Endodermal cell (in vitro differentiated cells): ENCODE data around the gene SDHB. TPM values are rescaled to one million over a fixed set of nuclear protein-coding genes. Genes with fewer than 3 reads are reported as not detected.

ENCODE experiments used
- DNase-seq: peaks from one replicate; pipeline ENCODE4 v3.0.0-alpha.2; 2017
- H3K27ac ChIP-seq: 2 replicates; pipeline ENCODE4 v1.5.1; 2013; ENCODE audit warnings: mild to moderate bottlenecking, low read depth, low read length, moderate library complexity
- H3K27me3 ChIP-seq: 2 replicates; pipeline ENCODE4 v1.6.1; 2013; ENCODE audit warnings: mild to moderate bottlenecking, low read length, moderate library complexity; ENCODE audit not compliant: insufficient read depth, control insufficient read depth, poor library complexity, severe bottlenecking
- H3K36me3 ChIP-seq: 2 replicates; pipeline ENCODE4 v1.7.0; 2013; ENCODE audit warnings: mild to moderate bottlenecking, low read length, moderate library complexity; ENCODE audit not compliant: control insufficient read depth, insufficient read depth
- H3K4me1 ChIP-seq: one replicate; pipeline ENCODE4 v1.7.0; 2013; ENCODE audit warnings: low read length; ENCODE audit not compliant: control insufficient read depth, insufficient read depth
- H3K4me3 ChIP-seq: 2 replicates; pipeline ENCODE4 v1.5.1; 2013; ENCODE audit warnings: mild to moderate bottlenecking, low read length, moderate library complexity
- H3K9ac ChIP-seq: 2 replicates; pipeline ENCODE4 v1.6.1; 2013; ENCODE audit warnings: mild to moderate bottlenecking, low read length, moderate library complexity; ENCODE audit not compliant: poor library complexity, severe bottlenecking; ENCODE audit errors: extremely low read depth
- H3K9me3 ChIP-seq: 2 replicates; pipeline ENCODE4 v1.6.1; 2013; ENCODE audit warnings: mild to moderate bottlenecking, low read length, moderate library complexity; ENCODE audit not compliant: control insufficient read depth
- H3K27ac Mint-ChIP-seq: 2 replicates; pipeline ENCODE4 v1.8.0; 2020; ENCODE audit warnings: mixed read lengths
- H3K27me3 Mint-ChIP-seq: 2 replicates; pipeline ENCODE4 v1.8.0; 2021; ENCODE audit warnings: mild to moderate bottlenecking, mixed read lengths; ENCODE audit not compliant: insufficient read depth
- H3K36me3 Mint-ChIP-seq: 2 replicates; pipeline ENCODE4 v1.8.0; 2020; ENCODE audit warnings: low read depth, mixed read lengths
- H3K4me1 Mint-ChIP-seq: 2 replicates; pipeline ENCODE4 v1.8.0; 2020; ENCODE audit warnings: mixed read lengths
- H3K4me3 Mint-ChIP-seq: 2 replicates; pipeline ENCODE4 v1.8.0; 2020; ENCODE audit warnings: mild to moderate bottlenecking, moderate library complexity, mixed read lengths
- H3K9me3 Mint-ChIP-seq: 2 replicates; pipeline ENCODE4 v1.8.0; 2020; ENCODE audit warnings: mild to moderate bottlenecking, mixed read lengths
- CTCF ChIP-seq: fragments of 200-600 bp; sonication (generic); conservative IDR thresholded peaks from 2 replicates; pipeline ENCODE4 v1.5.0; 2021; ENCODE audit warnings: antibody characterized with exemption, mild to moderate bottlenecking
- WGBS, 2 experiments: methylation state at CpG; one replicate each; pipeline versions ENCODE4 v1.1.5 to v1.1.7; 2013; ENCODE audit warnings: missing lambda C conversion rate in 2 of 2, mixed read lengths in 1 of 2; ENCODE audit not compliant: insufficient coverage in 1 of 2, insufficient read length in 1 of 2; 5-methylcytosine and 5-hydroxymethylcytosine counted together
- total RNA-seq, 2 donors: library from RNA; stranded (reverse); fragmentation: NEBNext Ultra II Directional in 1 of 2; extraction: Animal tissue kit (Norgen Biotek cat#: 25700) in 1 of 2; gene quantifications; 2 replicates in 1 of 2; 3 replicates in 1 of 2; pipeline ENCODE4 v1.2.1, GENCODE V29; 2021

The SDHB gene
- total RNA-seq, 2 donors from 2014 or later, result 68.5 to 75.2 TPM

GRCh38 chr1:16971341-16972188 lies 82.3 kb downstream of the SDHB start:
- Histone ChIP-seq H3K27ac (peak overlapping the region; percentile 63), H3K27me3 (no peaks in the 10 kb centered on the region), H3K9ac (no peak overlapping the region), H3K4me1 (no peaks in the 10 kb centered on the region), H3K36me3 (peaks cover 28% of the 10 kb centered on the region), H3K9me3 (no peaks in the 10 kb centered on the region), H3K4me3 (no peak overlapping the region)
- Mint-ChIP-seq H3K36me3 (peaks cover 39% of the 10 kb centered on the region), H3K4me3 (no peak overlapping the region), H3K9me3 (no peaks in the 10 kb centered on the region), H3K27ac (no peak overlapping the region), H3K4me1 (peaks cover 4% of the 10 kb centered on the region), H3K27me3 (no peaks in the 10 kb centered on the region)
- DNase-seq, result peak; percentile 83
- WGBS, 2 experiments, result 86 to 92% methylated on average over 14 to 28 of the region's 28 CpGs
- no peak for TF ChIP-seq CTCF

- Histone ChIP-seq H3K4me1 (no peaks in the 10 kb centered on the region), H3K9me3 (no peaks in the 10 kb centered on the region), H3K27ac (peak overlapping the region; percentile 53), H3K4me3 (no peak overlapping the region), H3K36me3 (peaks cover 19% of the 10 kb centered on the region), H3K27me3 (no peaks in the 10 kb centered on the region), H3K9ac (no peak overlapping the region)
- no peak for DNase-seq
- Mint-ChIP-seq H3K4me3 (no peak overlapping the region), H3K27me3 (no peaks in the 10 kb centered on the region), H3K27ac (no peak overlapping the region), H3K36me3 (peaks cover 45% of the 10 kb centered on the region), H3K4me1 (peaks cover 4% of the 10 kb centered on the region), H3K9me3 (no peaks in the 10 kb centered on the region)
- TF ChIP-seq CTCF, result no peak
- 94 to 96% methylated on average over 24 to 28 of the region's 28 CpGs for WGBS, 2 experiments
Measured at GRCh38 chr1:16970132-16970910, 83.5 kb downstream of the SDHB start.

GRCh38 chr1:16969651-16970050 lies 84.2 kb downstream of the SDHB start:
- no peak overlapping the region for H3K4me3 ChIP-seq
- 91 to 98% methylated on average over 7 to 12 of the region's 12 CpGs for WGBS, 2 experiments
- H3K36me3 Mint-ChIP-seq, result peaks cover 46% of the 10 kb centered on the region
- no peaks in the 10 kb centered on the region for H3K4me1 ChIP-seq
- H3K27ac ChIP-seq, result peak overlapping the region; percentile 32
- DNase-seq, result no peak
- no peaks in the 10 kb centered on the region for H3K27me3 ChIP-seq
- no peak overlapping the region for H3K27ac Mint-ChIP-seq
- H3K4me1 Mint-ChIP-seq, result peaks cover 4% of the 10 kb centered on the region
- H3K9ac ChIP-seq, result no peak overlapping the region
- H3K4me3 Mint-ChIP-seq, result no peak overlapping the region
- H3K27me3 Mint-ChIP-seq, result no peaks in the 10 kb centered on the region
- H3K36me3 ChIP-seq, result peaks cover 18% of the 10 kb centered on the region
- no peaks in the 10 kb centered on the region for H3K9me3 ChIP-seq
- no peaks in the 10 kb centered on the region for H3K9me3 Mint-ChIP-seq
- TF ChIP-seq CTCF, result no peak
